Thymus (tissue), 11 donors: Measurements from ENCODE around the gene IQCE. TPM values are rescaled to one million over a fixed set of nuclear protein-coding genes. Genes with fewer than 3 reads are reported as not detected.

Source experiments
- DNase-seq, 9 donors: peaks; one replicate each; pipeline ENCODE4 v3.0.0-alpha.2; 2013; ENCODE audit warnings: low spot score in 9 of 9, low read depth in 6 of 9, missing footprints in 1 of 9
- H3K27ac ChIP-seq, 2 donors: one replicate each; pipeline ENCODE4 v1.5.1; 2013; ENCODE audit warnings: control low read depth in 1 of 2, low read depth in 1 of 2, low read length in 1 of 2, mild to moderate bottlenecking in 1 of 2, moderate library complexity in 1 of 2
- H3K27me3 ChIP-seq, 2 donors: one replicate each; pipeline ENCODE4 v1.5.1; 2013; ENCODE audit warnings: low read length in 1 of 2; ENCODE audit not compliant: control insufficient read depth in 2 of 2, insufficient read depth in 1 of 2
- H3K36me3 ChIP-seq, 2 donors: one replicate each; pipeline ENCODE4 v1.5.1; 2013; ENCODE audit warnings: low read length in 1 of 2, mild to moderate bottlenecking in 1 of 2, moderate library complexity in 1 of 2; ENCODE audit not compliant: control insufficient read depth in 2 of 2, insufficient read depth in 2 of 2
- H3K4me1 ChIP-seq, 2 donors: one replicate each; pipeline ENCODE4 v1.5.1; 2013; ENCODE audit warnings: low read length in 2 of 2; ENCODE audit not compliant: control insufficient read depth in 2 of 2, insufficient read depth in 2 of 2
- H3K4me3 ChIP-seq, 2 donors: one replicate each; pipeline ENCODE4 v1.5.1; 2013; ENCODE audit warnings: low read length in 2 of 2, control low read depth in 1 of 2, mild to moderate bottlenecking in 1 of 2
- H3K9me3 ChIP-seq, 2 donors: one replicate each; pipeline ENCODE4 v1.5.1; 2013; ENCODE audit warnings: low read length in 1 of 2, mild to moderate bottlenecking in 1 of 2; ENCODE audit not compliant: control insufficient read depth in 2 of 2, insufficient read depth in 1 of 2
- WGBS: extraction: QIAGEN DNeasy Blood & Tissue Kit; methylation state at CpG from one replicate; pipeline ENCODE4 v1.1.7; 2013; 5-methylcytosine and 5-hydroxymethylcytosine counted together
- polyA plus RNA-seq: library from polyadenylated mRNA; stranded (reverse); fragments of 200-250 nt; gene quantifications from one replicate; pipeline ENCODE4 v1.2.3, GENCODE V29; 2013
- total RNA-seq: library from RNA; stranded (reverse); fragments of 120-200 nt; gene quantifications from one replicate; pipeline ENCODE4 v1.2.4, GENCODE V29; 2013
- donor health status: healthy.

The IQCE gene
- total and polyA plus RNA-seq, 2 donors: 3.8 to 4.2 TPM

DNA sequence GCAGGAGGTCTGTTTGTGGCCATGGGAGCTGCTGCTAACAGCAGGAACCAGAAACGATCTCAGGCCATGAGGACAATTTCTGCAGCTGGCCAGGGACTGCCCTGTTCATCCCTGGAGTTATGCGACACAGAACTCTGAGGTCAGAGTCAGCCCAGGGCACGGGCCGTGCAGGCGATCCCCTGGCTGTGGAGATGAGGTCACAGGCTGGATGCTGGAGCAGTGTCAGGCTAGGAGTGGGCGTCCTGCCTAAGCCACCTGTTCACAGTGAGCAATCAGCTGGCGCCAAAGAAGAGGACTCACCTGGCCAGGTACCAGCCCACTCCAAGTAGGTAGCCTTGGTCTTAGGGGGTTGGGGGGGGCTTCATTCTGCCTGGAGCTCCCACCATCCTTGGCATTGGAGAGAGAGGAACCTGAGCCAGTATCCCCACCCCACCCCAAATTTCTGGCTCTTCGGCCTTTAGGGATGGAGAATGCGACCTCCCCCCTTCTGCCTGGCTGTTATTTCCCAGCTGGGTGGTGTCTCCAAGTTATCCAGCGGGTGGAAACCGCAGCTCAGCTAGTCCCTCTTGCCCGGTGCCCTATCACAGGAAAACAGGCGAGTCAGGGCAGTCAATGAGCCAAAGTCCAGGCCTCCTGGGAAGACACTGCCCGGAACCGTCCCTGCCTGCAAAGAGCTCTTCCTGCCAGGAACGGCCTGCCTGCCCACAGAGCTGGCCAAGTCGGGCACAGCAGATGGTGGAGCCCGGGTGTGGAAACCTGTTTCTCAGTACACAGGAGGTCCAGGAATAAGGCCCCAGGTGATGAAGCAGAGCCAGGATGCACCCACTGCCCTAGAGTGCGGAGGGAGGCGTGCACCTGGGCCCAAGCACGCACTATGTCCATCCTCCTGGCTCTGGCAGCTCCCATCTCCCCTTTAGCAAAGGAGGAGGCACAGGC lies 71.2 kb downstream of the IQCE start:
- no peak overlapping the region for H3K27ac ChIP-seq
- DNase-seq: no peak
- H3K4me1 ChIP-seq: peaks cover 15 to 30% of the 10 kb centered on the region in 2 donors
- H3K9me3 ChIP-seq: no peaks in the 10 kb centered on the region
- WGBS: 88% methylated on average over 21 of the region's 21 CpGs
- peaks cover 0 to 12% of the 10 kb centered on the region in 2 donors for H3K27me3 ChIP-seq
- no peak overlapping the region for H3K4me3 ChIP-seq
- H3K36me3 ChIP-seq: no peaks in the 10 kb centered on the region

DNA sequence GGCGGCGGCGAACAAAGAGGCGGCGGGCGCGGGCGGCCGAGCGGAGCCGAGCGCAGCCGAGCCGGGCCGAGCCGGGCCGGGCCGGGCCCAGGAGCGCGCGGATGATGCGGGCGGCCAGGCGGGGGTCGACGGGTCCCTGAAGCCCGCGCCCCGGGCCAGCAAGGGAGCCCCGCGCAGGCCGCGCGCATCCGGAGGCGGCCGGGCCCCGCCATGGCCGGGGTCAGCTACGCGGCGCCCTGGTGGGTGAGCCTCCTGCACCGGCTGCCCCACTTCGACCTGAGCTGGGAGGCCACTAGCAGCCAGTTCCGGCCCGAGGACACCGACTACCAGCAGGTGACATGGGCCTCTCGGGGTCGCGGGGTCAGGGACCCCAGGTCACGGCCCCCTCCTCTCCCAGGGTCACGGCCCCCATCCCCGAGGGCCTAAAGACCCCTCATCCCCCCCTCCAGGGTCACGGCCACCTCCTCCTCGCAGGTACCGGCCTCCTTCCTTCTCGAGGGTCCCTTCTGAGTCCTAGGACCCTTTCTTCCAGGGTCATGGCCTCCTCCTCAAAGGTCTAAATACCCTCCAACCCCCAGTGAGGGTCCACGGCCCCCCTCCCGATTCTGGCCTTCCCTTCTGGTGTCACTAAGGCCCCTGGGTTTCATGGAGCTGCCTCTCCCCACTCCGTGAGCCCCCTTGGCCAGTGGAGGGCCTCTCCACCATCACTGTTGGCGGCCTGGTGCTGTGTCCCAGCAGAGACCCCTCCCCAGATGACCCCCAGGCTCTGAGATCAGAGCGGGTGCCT lies 73.4 kb downstream of the IQCE start, which contains the start of gene TTYH3:
TSS of gene TTYH3 (plus strand) at position 41 of the 787 bp plus-strand sequence. CDS start at position 211, 170 bp downstream.
- H3K27me3 ChIP-seq: peaks cover 0 to 7% of the 10 kb centered on the region in 2 donors
- H3K4me3 ChIP-seq: peak within 1 kb of the TSS; percentile 85 to 86
- peak within 1 kb of the TSS; percentile 73 to 79 for H3K27ac ChIP-seq
- H3K36me3 ChIP-seq: peaks cover 3 to 4% of the 10 kb centered on the region in 2 donors
- peak in 1 of 9 donors; percentile 40 for DNase-seq
- under 1% methylated on average over 62 of the region's 62 CpGs for WGBS
- H3K9me3 ChIP-seq: no peaks in the 10 kb centered on the region
- peaks cover 15 to 37% of the 10 kb centered on the region in 2 donors for H3K4me1 ChIP-seq

DNA sequence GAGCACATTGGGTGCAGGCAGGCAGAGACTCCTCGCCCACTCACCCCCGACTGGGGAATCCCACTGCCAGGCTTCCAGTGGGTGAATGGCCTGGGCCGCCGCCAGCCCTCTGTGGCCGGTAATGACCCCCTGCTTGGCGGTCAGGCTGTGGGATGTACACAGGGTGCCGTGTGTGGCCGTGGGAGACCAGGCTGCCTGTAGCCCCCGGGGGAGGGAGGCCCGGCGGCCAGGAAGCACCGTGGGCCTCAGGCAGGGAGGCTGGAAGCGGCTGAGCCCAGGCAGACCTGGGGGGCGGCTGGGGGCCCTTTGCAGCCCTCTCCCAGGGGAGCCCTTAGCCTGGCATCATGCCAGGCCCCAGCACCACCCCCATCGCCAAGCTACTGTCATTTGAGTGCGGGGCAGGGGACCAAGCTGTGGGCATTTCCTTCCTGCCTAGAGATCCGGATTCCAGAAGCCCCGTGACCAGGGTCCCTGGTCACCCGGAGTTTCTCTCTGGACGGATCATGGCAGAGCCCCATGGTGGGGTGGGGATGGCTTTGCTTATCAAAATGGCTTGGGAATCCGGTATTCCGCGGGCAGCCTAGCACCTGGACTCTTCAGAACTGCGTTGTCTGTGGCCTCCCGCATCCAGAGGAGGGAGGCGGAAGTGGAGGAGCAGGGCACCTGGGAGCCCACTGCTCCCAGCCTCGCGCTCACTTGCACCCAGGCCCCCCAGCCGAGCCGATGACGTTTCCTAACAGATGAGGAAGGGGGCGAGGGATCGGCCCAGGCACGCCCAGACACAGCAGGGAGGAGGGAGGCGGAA lies 74.2 kb downstream of the IQCE start:
- DNase-seq: peak in 3 of 9 donors; percentile 30 to 78 (median 59)
- Histone ChIP-seq H3K36me3 (peaks cover 3 to 4% of the 10 kb centered on the region in 2 donors), H3K27ac (peak overlapping the region; percentile 73 to 79), H3K4me3 (peak overlapping the region; percentile 85 to 86), H3K4me1 (peaks cover 15 to 44% of the 10 kb centered on the region in 2 donors), H3K9me3 (no peaks in the 10 kb centered on the region), H3K27me3 (peaks cover 0 to 3% of the 10 kb centered on the region in 2 donors)
- WGBS: under 1% methylated on average over 35 of the region's 35 CpGs

DNA sequence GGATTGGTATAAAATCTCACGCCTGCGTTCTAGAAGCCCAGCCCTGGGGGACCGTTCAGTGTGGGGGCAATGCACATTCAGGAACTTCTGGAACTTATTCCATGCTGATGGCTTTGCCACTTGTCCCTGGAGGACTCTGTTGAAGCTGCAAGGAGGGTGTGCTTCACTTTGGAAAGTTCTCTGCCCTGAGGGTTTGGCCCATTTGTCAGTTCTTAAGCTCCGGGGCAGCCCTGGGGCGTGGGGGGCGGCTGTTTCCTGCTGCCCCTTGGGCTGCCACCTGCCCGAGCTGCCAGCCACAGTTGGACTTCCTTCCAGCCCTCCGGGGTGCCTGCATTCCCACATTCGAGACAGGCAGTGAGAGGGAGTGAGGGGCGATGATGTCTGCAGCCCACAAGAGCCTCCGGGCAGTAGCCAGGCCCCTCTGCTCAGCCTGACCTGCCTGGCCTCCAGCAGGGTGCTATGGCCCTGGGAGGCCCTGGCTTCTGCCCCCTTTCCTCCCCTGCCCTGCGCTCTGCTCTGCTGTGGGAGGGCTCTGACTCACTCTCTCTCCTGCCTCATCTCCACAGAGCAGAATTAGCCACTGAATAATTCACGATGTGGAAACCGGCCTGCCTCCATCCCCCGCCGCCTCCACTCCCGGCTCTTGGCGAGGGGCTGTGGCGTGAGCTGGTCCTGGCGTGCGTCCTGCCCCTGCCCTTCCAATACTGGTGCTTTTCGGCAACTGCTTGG lies 74.9 kb downstream of the IQCE start:
- Histone ChIP-seq H3K4me1 (peaks cover 15 to 51% of the 10 kb centered on the region in 2 donors), H3K4me3 (peak overlapping the region; percentile 85 to 86), H3K27me3 (no peaks in the 10 kb centered on the region), H3K27ac (peak overlapping the region; percentile 54 to 67), H3K9me3 (no peaks in the 10 kb centered on the region), H3K36me3 (peaks cover 3 to 4% of the 10 kb centered on the region in 2 donors)
- WGBS: 42% methylated on average over 22 of the region's 22 CpGs
- no peak for DNase-seq

GRCh38 chr7:2634267-2635145 lies 75.7 kb downstream of the IQCE start:
- Histone ChIP-seq H3K27ac (peak overlapping the region in 1 of 2 donors; percentile 67), H3K4me1 (peaks cover 15 to 53% of the 10 kb centered on the region in 2 donors), H3K4me3 (no peak overlapping the region), H3K27me3 (no peaks in the 10 kb centered on the region), H3K36me3 (peaks cover 3 to 4% of the 10 kb centered on the region in 2 donors), H3K9me3 (no peaks in the 10 kb centered on the region)
- DNase-seq: no peak
- 95% methylated on average over 22 of the region's 22 CpGs for WGBS

GRCh38 chr7:2635148-2635668 lies 76.4 kb downstream of the IQCE start:
- 98% methylated on average over 15 of the region's 15 CpGs for WGBS
- DNase-seq: no peak
- Histone ChIP-seq H3K27ac (no peak overlapping the region), H3K4me1 (peaks cover 15 to 54% of the 10 kb centered on the region in 2 donors), H3K36me3 (peaks cover 4 to 6% of the 10 kb centered on the region in 2 donors), H3K27me3 (no peaks in the 10 kb centered on the region), H3K4me3 (no peak overlapping the region), H3K9me3 (no peaks in the 10 kb centered on the region)

DNA sequence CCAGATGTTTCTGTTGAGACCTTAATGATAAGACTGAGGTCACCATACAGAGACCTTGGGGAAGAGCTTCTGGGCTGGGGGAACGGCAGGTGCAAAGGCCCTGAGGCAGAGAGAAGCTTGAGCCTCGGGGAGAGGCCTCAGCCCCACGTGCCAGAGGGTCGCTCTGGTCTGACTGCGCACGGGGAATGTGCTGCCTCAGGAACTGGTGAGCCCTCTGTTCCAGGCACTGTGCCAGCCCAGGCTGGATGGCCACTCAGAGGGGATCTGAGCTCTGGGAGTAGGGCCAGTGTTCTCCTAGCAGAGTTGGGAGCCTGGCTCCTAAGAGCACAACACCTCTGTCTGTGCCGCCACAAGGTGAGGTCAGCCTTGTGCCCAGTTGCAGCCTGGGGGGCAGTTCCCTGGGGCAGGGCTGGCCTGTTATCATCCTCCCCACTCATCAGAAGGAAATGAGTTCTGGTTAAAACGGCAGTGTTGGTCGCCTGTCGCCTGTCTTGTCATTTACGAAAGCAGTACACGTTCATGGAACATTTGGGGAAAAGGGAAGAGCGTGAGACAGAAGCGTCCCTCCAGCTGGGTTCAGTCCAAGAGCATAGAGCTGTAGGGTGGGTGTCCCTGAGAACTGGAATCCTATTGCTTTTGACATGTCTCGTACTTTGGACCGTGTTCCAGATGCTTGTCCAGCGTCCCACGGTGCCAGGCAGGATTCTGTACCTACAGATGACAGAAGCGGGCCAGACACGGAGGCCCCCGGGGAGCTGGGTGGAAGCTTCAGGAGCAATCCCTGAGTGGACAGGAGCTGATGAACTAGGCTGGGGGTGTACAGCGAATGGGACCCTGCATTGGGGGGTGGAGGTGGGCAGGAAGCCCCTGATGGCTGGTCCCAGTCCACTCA lies 77.3 kb downstream of the IQCE start:
- no peaks in the 10 kb centered on the region for H3K27me3 ChIP-seq
- H3K4me1 ChIP-seq: peaks cover 15 to 63% of the 10 kb centered on the region in 2 donors
- H3K4me3 ChIP-seq: no peak overlapping the region
- 94% methylated on average over 22 of the region's 22 CpGs for WGBS
- peaks cover 4 to 6% of the 10 kb centered on the region in 2 donors for H3K36me3 ChIP-seq
- H3K27ac ChIP-seq: no peak overlapping the region
- H3K9me3 ChIP-seq: no peaks in the 10 kb centered on the region
- DNase-seq: no peak
